ENCODE data around the gene ANKRD13B.
A peak's percentile ranks its signal among the peaks of the same experiment; 100 is the strongest.
"Not testable (repeated sequence)": the region's sequence is repeated elsewhere in the genome, so short reads cannot be mapped to it uniquely, and the experiment has no call there.

The ANKRD13B gene

DNA sequence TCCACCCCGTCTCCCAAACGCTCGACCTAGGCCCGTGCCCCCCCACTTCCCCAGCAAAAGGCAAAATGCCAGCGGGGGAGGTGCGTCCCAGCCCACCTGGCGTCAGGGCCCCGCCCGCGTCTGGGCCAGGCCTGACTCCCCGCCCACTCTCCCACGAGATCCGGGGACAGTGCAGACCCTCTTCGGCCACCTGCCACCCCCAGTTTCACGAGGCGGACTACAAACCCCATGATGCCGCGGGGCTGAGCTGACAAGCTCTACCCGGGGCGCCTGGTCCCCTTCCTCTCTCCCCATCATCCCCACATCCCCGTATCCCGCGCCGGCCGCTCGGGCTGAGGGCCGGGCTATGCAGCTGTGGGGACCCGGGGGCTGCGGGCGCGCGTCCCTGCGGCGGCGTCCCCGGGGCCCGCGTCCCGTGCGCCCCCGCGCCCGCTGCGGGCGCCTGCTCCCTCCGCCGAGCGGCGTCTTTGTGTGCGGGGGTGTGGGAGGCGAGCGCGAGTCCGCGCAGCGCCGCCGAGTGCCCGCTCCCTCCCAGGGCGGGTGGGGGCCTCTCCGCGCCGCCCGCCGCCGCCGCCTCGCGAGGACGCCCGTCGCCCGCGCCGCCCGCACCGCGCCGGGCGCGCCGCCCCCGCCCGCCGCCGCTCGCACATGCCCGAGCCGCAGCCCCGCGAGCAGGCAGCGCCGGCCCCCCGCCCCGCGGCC, at the start of gene ANKRD13B:
Gene ANKRD13B (plus strand): TSS at position 283 of the 702 bp plus-strand sequence. CDS start 490 bp downstream, outside the sequence.
- peak; percentile 43 for DNase-seq

- DNase-seq = no peak
These were observed 48.9 kb upstream of the ANKRD13B start for GRCh38 chr17:29544066-29544465.

- no peak for DNase-seq
These were observed 46.8 kb upstream of the ANKRD13B start for GRCh38 chr17:29546085-29546484.

GRCh38 chr17:29546830-29547229, 46.1 kb upstream of the ANKRD13B start:
- no peak for DNase-seq

DNA sequence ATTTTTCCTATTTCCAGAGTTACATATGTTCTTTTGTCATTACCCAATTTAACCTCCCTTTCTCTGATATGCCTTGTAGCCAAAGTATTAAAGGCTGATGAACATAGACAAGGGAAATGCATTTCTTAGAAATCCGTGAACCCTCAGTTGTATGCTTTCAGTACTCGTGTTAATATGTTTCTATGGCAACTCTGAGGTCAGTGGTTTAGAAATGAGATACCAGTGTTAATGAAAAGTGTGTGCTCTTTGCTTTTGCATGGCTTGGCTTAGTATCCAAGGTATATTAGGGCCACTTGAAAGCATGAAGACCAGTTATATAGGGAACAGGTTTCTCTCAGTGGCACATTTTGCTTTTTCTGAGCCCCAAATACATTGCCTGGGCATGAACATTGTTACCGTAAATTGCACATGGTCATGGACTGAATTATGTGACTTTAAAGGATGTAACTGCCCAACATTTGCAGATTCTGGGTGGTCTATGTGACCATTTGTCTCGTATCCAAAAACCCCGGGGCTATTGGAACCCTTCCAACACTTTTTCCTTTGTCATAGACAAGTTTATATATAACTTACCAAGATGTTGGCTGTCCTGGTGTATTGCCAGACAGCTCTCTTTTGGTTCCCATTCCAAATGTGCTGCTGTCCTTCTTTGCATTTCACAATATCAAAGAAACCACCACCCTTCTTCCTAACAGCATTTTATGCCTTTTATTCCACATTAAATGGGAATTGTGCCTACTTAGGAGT, 43.6 kb upstream of the ANKRD13B start:
- no peak for DNase-seq

DNA sequence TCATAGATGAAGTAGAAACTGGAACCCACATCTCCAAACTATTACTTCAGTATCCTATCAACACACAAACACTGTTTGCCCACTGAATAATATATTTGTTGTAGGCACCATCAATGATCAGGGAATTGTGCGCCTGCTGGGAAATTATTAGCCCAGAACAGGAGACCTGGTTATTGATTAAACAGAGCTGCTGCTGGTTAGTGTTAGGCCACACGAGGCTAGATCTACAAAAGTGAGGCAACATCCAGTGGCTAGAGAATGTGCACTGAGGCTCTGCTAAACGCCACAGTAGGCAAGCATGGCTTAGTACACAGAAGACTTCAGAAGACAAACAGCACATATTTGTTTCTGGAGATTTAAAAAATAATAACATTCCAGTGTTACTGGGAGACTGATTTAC, 37.1 kb upstream of the ANKRD13B start:
- DNase-seq = no peak

DNA sequence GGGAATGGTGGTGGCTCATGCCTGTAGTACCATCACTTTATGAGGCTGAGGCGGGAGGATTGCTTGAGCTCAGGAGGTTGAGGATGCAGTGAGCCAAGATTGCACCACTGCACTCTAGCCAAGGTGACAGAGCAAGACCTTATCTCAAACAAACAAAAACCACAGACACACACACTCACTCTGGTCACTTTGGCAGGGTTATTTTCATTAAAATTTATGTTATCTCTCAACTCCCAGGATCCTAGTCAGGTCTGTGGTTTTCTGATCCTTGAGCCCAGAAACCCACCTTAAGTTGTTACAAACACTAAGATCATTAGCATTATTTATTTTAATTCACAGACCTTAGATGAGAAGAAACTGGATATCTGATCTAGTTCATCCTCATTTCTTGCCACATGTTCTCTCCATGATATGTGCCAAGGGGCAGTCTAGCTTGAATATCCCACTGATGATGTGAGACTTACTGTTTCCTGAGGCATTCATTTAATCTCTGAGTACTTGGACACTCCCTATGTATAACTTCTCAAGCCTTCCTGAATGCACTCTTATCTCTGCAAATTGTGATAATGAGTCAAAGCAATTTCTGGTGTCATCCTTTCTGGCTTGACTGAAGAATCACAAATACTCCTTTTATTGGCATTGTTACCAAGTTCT, 35.7 kb upstream of the ANKRD13B start:
- DNase-seq = no peak

DNA sequence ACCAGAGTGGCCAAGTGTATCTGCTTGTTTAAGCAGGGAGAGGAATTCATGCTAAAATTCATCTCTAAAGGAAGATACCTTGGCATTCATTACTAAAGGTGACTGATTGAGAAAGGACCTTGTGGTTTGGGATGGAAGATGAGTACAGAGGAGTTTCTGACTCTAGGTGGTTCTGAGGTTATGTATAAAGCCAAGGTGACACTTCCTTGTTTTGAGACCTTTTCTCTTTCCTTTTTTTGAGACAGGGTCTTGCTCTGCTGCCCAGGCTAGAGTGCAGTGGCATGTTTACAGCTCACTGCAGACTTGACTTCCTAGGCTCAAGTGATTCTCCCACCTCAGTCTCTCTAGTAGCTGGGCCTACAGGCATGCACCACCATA, 35.2 kb upstream of the ANKRD13B start:
- DNase-seq = no peak

GRCh38 chr17:29558139-29558538, 34.8 kb upstream of the ANKRD13B start:
- not testable (repeated sequence) for DNase-seq

DNA sequence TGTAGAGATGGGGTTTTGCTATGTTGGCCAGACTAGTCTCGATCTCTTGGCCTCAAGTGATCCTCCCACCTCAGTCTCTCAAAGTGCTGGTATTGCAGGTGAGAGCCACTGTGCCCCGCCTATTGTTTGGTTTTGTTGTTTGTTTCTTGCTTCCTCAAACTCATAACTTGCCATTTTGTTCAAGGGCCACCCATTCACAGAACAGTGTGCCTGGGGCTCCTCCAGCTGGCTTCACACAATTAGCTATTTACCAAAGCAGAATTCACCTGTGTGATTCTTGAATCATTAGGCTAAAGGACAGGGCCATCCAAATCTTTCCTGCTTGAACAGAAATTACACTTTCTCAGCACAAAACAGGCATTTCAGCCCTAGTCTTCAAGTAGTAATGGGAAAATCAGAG, 33.3 kb upstream of the ANKRD13B start:
- DNase-seq = no peak

DNA sequence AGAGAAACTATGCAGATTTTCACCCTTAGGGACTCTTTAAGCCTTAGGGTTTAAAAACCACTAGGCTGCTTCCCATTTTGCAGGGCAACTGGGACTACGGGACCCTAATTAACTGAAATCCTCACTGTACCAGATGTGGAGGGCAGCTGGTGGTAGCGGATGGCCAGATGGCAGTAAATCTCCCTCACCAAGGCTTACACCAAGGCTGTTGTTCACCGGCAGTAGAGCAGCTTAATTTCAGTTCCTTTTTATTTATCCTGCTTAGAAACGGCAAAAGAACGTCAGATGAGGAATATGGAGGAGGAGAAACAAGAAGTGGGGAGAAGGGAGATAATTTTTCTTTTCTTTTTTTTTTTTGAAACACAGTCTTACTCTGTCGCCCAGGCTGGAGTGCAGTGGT, 32.6 kb upstream of the ANKRD13B start:
- DNase-seq = no peak

DNA sequence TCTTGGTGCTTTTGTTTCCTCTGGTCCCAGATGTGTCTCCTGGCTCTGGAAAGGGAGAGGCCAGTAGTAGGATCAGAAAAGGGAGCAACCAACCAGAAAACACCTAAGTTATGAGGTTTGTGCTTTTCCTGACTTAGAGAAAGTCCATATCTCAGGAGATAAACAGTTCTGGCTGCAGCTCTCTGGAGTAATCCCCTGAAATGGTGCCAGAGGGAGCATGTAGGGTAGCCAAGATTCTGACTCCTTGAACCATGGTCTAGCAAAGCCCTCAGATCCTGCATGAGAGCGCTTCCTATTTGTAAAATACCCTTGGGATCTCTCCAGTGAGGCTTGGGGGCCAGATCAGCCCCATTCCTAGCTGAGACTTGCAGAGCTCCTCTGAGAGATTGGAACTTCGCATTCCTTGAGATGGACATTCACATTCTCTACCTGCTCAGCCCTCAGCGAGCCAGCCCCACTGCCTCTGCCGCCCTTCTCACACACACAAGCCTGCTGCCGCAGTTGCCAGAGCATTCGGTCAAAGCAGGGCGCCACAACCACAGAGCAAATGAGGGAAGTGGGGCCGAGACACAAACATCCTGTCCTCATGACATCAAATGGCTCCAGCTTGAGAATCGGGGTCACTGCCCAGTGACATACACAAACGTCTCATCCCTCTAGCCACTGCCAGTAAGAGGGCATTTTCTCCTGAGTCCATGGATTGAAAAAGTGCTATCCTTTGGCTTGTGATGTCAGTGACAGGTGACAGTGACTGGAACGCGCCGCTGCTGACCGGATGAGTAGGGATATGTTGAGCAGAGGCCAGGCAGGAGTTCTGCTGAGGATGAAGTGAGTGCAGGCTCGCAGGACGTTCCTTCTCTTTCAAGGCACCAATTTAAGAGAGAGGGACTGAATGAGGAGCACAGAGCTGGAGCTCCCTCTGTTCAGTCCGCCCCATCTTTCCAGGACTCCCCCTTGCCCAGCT, 31.1 kb upstream of the ANKRD13B start:
- no peak for DNase-seq

DNA sequence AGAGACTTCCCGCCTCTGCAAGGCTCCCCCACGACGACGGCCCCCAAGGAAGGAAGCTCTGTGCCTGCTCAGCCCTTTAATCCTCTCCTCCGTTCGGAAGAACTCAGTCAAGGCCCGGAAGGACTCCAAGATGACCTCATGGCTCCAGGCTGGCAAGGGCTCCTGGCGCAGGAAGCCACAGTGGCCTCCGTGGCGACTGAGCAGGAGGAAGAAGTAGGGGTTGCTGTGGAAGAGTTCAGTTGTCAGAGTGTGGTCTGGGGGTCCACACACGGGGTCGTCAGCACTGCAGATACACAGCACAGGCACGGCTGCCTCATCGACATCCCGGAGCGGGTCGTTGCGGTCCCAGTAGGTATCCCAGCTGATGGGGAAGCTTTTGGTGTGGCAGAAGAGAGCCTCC, 30.3 kb upstream of the ANKRD13B start:
- DNase-seq = no peak

- no peak for DNase-seq
These were observed 29.1 kb upstream of the ANKRD13B start for GRCh38 chr17:29563816-29564215.

GRCh38 chr17:29565643-29566472, 27.1 kb upstream of the ANKRD13B start:
- peak; percentile 62 for DNase-seq

DNA sequence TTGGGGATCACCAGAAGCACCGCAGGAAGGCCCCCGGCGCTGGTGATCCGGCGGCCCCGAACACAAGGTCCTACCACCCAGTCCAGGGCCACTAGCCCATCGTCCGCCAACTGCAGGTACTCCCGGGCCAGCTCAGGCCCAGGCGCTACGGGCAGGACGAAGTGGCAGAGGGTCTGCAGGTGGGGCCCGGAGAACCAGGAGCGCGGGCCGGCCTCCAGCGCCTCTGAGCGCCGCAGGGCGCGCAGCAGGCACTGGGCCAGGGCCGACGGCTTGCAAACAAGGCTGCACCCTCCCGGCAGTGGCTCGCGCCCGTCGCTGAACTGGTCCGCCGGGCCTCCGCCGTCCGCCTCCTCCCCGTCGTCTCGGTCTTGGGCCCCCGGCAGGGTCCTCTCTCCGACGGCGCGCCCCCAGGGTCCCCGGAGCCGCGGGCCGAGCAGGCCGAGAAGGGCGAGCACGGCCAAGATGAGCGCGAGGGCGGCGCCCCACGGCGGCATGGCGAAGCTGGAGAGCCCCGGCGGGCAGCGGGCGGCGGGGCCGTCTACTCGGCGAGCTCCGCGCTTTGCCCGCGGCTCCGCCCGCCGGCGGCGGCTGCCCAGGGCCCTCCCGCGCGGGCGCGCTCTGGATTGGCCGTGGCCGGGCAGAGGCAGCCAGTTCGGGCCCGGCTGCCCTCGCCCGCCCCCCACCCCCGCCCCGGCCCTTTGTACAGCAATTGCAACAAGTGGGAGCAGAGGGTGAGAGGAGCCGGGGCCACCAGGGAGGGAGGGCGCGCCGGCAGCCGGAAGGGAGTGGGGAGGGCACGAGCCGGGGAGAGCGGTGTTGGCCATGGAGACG, 26.2 kb upstream of the ANKRD13B start, which contains the start of gene ABHD15:
Gene ABHD15 (minus strand): TSS at position 565 of the 831 bp plus-strand sequence. CDS start 71 bp downstream, at position 494.
- DNase-seq = peak; percentile 29

DNA sequence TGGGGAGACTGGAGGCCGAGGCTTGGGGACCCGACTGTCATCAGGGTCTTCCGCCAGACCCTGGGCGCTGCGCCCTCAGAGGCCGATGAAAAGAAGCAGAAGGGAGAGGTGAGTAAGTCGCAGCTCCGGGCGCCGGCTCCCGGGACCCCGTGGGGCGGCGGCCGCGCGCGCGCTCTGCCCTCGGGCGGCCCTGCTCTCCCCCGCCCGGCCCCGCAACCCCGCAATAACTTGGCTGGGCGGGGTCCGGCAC, 25.7 kb upstream of the ANKRD13B start:
- no peak for DNase-seq

DNA sequence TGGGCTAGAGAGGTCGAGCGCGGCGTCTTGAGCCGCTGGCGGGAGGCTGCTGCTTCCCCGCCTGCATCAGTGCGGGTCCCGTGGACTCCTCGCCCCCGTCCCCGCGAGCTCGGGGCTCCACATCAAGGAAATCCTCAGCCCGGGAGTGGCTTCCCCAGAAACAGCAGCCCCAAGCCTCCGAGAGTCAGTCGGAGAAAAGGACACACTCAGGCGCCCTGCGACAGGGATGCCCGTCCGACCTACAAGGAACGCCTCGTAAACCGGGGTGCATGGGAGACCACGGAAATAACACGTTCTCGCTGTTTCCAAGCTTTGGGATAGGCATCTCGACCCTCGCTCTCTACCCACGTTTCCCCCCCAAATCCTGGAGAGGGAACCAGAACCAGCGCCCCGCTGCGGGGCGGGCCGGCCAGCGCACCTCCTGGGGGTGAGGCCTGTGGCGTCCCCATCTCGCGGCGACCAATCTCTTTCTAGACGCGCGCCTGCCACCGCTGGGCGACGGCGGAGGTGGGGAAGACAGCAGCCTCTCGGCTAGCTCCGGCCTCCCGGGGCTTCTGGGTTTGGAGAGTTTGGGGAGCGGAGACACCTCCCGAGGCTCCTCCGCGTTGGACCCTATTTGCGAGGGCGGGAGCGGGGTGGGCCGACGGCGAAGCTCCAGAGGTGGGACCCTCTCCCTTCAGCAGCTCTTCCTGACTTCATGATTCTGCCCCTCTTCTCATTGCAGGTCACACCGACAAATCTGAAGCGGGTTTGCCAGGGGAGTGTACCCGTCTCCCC, 25.2 kb upstream of the ANKRD13B start:
- DNase-seq = no peak

- DNase-seq = peak; percentile 15
These were observed 24.3 kb upstream of the ANKRD13B start, which contains the start of gene TP53I13 for GRCh38 chr17:29568331-29569244. TSS of gene TP53I13 (plus strand) at chr17:29568701. CDS start at chr17:29568759, 58 bp downstream.

Measured in NCI-H2029 (cell line).